HL-60 (cell line): ENCODE data around the gene SSX5.
"Not testable (repeated sequence)": the region's sequence is repeated elsewhere in the genome, so short reads cannot be mapped to it uniquely, and the experiment has no call there.

Experiments used
- DNase-seq, 2 experiments: peaks; one replicate each; pipeline ENCODE4 v3.0.0-alpha.2; 2010 to 2020; ENCODE audit warnings: low read depth in 1 of 2, low spot score in 1 of 2
- H3K27ac ChIP-seq: fragments of 250-450 bp; sonication (Bioruptor Pico); replicated peaks from 2 replicates; pipeline ENCODE4 v1.5.1; 2020; ENCODE audit warnings: mild to moderate bottlenecking, moderate library complexity
- H3K27me3 ChIP-seq: fragments of 250-450 bp; sonication (Bioruptor Pico); 2 replicates; pipeline ENCODE4 v1.5.1; 2021; ENCODE audit warnings: mild to moderate bottlenecking, moderate library complexity; ENCODE audit not compliant: insufficient read depth, poor library complexity, severe bottlenecking
- H3K4me3 ChIP-seq: replicated peaks from 2 replicates; pipeline ENCODE4 v1.5.1; 2011; ENCODE audit warnings: mild to moderate bottlenecking, control low read depth, low read length; ENCODE audit not compliant: insufficient read depth
- CTCF ChIP-seq: IDR thresholded peaks from one replicate; pipeline ENCODE4 v1.5.1; 2011; ENCODE audit warnings: low read length, control low read depth, inconsistent platforms; ENCODE audit not compliant: insufficient read depth
- GABPA ChIP-seq: IDR thresholded peaks from 2 replicates; pipeline ENCODE4 v1.6.1; 2012; ENCODE audit warnings: low read depth
- POLR2AphosphoS5 ChIP-seq: IDR thresholded peaks from 2 replicates; pipeline ENCODE4 v1.6.1; 2012; ENCODE audit warnings: low read depth
- REST ChIP-seq: IDR thresholded peaks from 2 replicates; pipeline ENCODE4 v1.6.1; 2012; ENCODE audit warnings: low read depth; ENCODE audit not compliant: insufficient replicate concordance
- SPI1 ChIP-seq: IDR thresholded peaks from 2 replicates; pipeline ENCODE4 v1.6.1; 2012; ENCODE audit warnings: low read depth, mild to moderate bottlenecking, borderline replicate concordance

The SSX5 gene

GRCh38 chrX:48154796-48155195 is 41.8 kb downstream of the SSX5 start:
- TF ChIP-seq SPI1, result no peak
- TF ChIP-seq GABPA, result no peak
- TF ChIP-seq POLR2AphosphoS5, result no peak
- no peak for TF ChIP-seq REST
- no peak for TF ChIP-seq CTCF
- H3K27me3 ChIP-seq, result no peaks in the 10 kb centered on the region
- H3K4me3 ChIP-seq, result no peak overlapping the region
- DNase-seq, result no peak
- no peak overlapping the region for H3K27ac ChIP-seq

- DNase-seq, result no peak
- Histone ChIP-seq H3K27ac (no peak overlapping the region), H3K4me3 (no peak overlapping the region), H3K27me3 (no peaks in the 10 kb centered on the region)
- no peak for TF ChIP-seq GABPA
These were observed 42.8 kb downstream of the SSX5 start for GRCh38 chrX:48153769-48154168.

GRCh38 chrX:48142697-48143096 is 53.9 kb downstream of the SSX5 start:
- DNase-seq, result not testable (repeated sequence)

GRCh38 chrX:48141810-48142508 is 54.6 kb downstream of the SSX5 start:
- not testable (repeated sequence) for H3K4me3 ChIP-seq, DNase-seq, H3K27me3 ChIP-seq, H3K27ac ChIP-seq

More at GRCh38 chrX:48142697-48143096, 53.9 kb downstream of the SSX5 start:
- not testable (repeated sequence) for H3K27ac ChIP-seq, H3K27me3 ChIP-seq, H3K4me3 ChIP-seq

- not testable (repeated sequence) for H3K4me3 ChIP-seq, H3K27me3 ChIP-seq, H3K27ac ChIP-seq, DNase-seq
These were observed 57.5 kb downstream of the SSX5 start for GRCh38 chrX:48139076-48139475.
